Gastroesophageal sphincter (tissue), 4 donors: ENCODE results near the gene NUDT16L1. TPM values are rescaled to one million over a fixed set of nuclear protein-coding genes. Genes with fewer than 3 reads are reported as not detected.

Experiments used
- ATAC-seq: fragments of 150-250 bp; one replicate; pipeline ENCODE4 v1.9.1; 2016; ENCODE audit warnings: mild to moderate bottlenecking, moderate library complexity
- H3K27ac ChIP-seq, 4 donors: fragments of 200-600 bp; sonication (generic) in 3 of 4; 1 replicate in 3 of 4; 2 replicates in 1 of 4; pipeline ENCODE4 v1.5.1; 2016 to 2019
- H3K27me3 ChIP-seq: fragments of 200-600 bp; sonication (generic); one replicate; pipeline ENCODE4 v1.5.1; 2019
- H3K36me3 ChIP-seq, 2 donors: fragments of 200-600 bp; sonication (generic); one replicate each; pipeline ENCODE4 v1.5.1; 2019; ENCODE audit warnings: control low read depth in 1 of 2
- H3K4me1 ChIP-seq, 3 donors: fragments of 200-600 bp; sonication (generic); 1 replicate in 2 of 3; 2 replicates in 1 of 3; pipeline ENCODE4 v1.5.1; 2016 to 2019; ENCODE audit warnings: control low read depth in 2 of 3
- H3K4me3 ChIP-seq, 2 donors: fragments of 200-600 bp; sonication (generic); one replicate each; pipeline ENCODE4 v1.5.1; 2019; ENCODE audit warnings: mild to moderate bottlenecking in 1 of 2, moderate library complexity in 1 of 2
- H3K9me3 ChIP-seq, 3 donors: fragments of 200-600 bp; sonication (generic); one replicate each; pipeline ENCODE4 v1.5.1; 2017 to 2019; ENCODE audit warnings: control low read depth in 2 of 3
- EP300 ChIP-seq: sonication (generic); formaldehyde crosslinking; IDR thresholded peaks from one replicate; pipeline ENCODE4 v1.6.1; 2017; ENCODE audit warnings: antibody characterized with exemption, mild to moderate bottlenecking
- POLR2A ChIP-seq, 2 donors: fragments of 450-650 bp; IDR thresholded peaks; one replicate each; pipeline ENCODE4 v1.6.1; 2017; ENCODE audit warnings: antibody characterized with exemption in 2 of 2, mild to moderate bottlenecking in 2 of 2, moderate library complexity in 1 of 2
- POLR2AphosphoS5 ChIP-seq: sonication (generic); formaldehyde crosslinking; IDR thresholded peaks from one replicate; pipeline ENCODE4 v1.6.1; 2017; ENCODE audit warnings: antibody characterized with exemption
- WGBS, 2 donors: methylation state at CpG; one replicate each; pipeline ENCODE4 v1.1.5; 2018; ENCODE audit warnings: low coverage in 1 of 2; 5-methylcytosine and 5-hydroxymethylcytosine counted together
- total RNA-seq, 4 donors: library from RNA; depleted of rRNA; stranded (reverse); fragments of >200 nt; gene quantifications; one replicate each; pipeline ENCODE4 v1.1.0, GENCODE V29; 2016
- TF ChIP-seq, protein P1 (sequence below), 4 experiments: fragments of 200-600 bp in 2 of 4; fragments of 450-650 bp in 2 of 4; sonication (generic) in 1 of 4; IDR thresholded peaks; one replicate each; pipeline ENCODE4 v1.5.1; 2017 to 2019; ENCODE audit warnings: antibody characterized with exemption in 4 of 4, mild to moderate bottlenecking in 2 of 4, moderate library complexity in 2 of 4

The NUDT16L1 gene
- total RNA-seq, 4 donors from 2014 or later = 14.8 to 26.3 (median 21.4) TPM

DNA sequence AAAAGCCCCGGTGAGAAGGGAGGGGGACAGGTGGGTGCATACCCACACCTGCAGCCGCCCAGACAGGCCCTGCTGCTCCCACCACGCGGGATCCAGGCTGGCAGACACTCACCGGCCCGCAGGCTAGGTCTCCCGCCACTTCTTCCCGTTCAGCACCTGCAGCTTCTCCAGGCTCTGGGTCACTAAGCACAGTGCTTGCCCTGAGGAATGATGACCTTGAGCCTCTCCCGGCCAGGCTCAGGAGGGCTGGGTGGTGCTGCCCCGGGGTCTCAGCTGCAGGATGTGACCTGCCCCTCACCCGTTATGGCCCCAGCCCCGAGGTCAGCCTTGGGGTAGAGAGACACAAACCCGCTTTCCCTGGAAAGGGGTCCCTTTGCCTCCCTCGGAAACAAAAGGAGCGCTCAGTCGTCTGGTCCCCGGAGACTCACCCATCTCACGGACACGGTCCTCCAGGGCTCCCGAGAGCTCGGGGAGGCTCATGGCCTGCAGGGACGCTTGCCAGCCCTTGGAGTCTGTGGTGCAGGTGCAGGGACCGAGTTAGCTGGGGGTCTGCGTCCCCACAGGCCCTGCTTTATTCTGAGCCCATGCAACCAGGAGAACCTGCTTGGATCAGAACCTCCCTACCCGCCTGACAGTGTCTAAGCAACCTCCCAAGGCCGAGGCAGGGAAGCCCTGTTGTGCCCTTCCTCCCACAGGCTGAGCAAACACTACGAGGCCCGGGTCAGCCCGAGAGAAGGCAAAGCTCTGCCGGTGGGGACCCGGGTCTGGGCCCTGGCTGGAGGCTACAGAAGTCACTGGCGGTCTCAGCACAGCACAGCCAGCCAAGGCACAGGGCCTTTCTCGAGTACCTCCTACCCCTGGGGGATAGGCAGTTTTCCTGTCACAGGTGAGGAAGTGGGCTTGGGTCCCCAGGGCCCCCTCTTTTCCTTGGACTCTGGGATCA is 3.8 kb downstream of the NUDT16L1 start:
- H3K9me3 ChIP-seq = no peaks in the 10 kb centered on the region
- no peaks in the 10 kb centered on the region for H3K27me3 ChIP-seq
- 80% methylated on average over 1 of the region's 33 CpGs; no CpG with 5 or more reads in 1 of the 2 donors for WGBS, 2 donors
- H3K27ac ChIP-seq = peak overlapping the region in 3 of 4 donors; percentile 46 to 96 (median 83)
- TF ChIP-seq EP300 (no peak), POLR2AphosphoS5 (no peak), POLR2A (IDR thresholded peaks at IDR 0.05) (no peak)
- TF ChIP-seq, protein P1, sequence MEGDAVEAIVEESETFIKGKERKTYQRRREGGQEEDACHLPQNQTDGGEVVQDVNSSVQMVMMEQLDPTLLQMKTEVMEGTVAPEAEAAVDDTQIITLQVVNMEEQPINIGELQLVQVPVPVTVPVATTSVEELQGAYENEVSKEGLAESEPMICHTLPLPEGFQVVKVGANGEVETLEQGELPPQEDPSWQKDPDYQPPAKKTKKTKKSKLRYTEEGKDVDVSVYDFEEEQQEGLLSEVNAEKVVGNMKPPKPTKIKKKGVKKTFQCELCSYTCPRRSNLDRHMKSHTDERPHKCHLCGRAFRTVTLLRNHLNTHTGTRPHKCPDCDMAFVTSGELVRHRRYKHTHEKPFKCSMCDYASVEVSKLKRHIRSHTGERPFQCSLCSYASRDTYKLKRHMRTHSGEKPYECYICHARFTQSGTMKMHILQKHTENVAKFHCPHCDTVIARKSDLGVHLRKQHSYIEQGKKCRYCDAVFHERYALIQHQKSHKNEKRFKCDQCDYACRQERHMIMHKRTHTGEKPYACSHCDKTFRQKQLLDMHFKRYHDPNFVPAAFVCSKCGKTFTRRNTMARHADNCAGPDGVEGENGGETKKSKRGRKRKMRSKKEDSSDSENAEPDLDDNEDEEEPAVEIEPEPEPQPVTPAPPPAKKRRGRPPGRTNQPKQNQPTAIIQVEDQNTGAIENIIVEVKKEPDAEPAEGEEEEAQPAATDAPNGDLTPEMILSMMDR (IDR thresholded peaks at IDR 0.05) = no peak
- H3K4me3 ChIP-seq = no peak overlapping the region
- H3K4me1 ChIP-seq = peaks cover 0 to 45% (median 19%) of the 10 kb centered on the region in 3 donors
- H3K36me3 ChIP-seq = peaks cover 0 to 73% of the 10 kb centered on the region in 2 donors
- no peak for ATAC-seq

DNA sequence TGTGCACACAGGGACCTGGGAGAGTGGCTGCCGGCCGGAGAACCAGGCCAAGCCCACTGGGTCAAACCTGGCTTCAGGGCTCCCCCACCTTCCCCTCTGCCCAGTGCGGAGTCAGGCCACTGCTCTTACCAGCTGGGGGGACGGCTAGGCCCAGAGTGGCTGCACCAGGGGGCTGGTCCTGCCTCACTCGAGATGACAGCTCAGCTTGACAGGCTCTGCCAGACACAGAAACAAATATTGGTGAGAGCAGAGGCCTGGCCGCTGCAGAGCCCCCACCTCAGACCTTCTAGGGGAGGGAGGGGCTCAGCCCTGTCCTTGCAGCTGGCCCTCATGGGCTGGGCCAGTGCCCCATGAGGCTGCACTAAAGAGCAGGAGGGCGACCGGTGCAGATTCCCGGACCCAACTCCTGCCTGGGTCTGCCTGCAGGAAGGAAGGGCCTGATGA is 4.5 kb downstream of the NUDT16L1 start:
- peaks cover 0 to 80% of the 10 kb centered on the region in 2 donors for H3K36me3 ChIP-seq

DNA sequence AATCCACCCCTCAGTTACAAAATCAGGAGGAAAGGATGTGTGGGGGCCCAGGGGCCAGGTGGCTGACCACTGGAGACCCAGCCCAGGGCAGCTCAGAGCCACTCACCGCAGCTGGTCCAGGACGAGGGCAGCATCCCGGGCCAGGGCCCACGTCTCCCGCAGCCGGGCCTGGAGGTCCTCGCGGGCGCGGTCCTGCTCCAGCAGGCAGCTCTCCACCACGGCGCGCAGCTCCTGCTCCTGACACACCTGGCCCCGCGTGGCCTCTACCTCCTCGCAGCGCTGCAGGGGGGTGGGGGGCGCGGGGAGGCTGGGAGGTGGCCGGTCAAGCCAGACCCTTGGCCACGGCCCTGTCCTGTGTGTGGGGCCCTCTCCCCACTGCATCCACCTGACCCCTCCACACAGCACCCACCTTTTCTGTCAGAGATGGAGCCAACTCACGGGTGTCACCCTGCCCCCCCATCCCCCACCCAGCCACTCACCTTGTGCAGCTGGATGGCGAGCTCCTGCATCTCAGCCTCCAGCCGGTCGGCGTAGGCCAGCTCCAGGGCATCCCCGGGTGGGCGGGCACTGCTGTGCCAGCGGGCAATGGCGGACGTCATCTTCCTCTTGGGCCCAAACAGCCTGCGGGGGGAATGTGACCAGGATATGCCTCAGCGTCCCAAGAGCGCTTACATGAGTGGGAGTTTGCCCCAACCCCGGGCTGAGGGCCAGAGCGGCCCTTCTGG is 5.1 kb downstream of the NUDT16L1 start:
- WGBS, 2 donors = 92% methylated on average over 2 of the region's 36 CpGs; no CpG with 5 or more reads in 1 of the 2 donors
- no peak overlapping the region for H3K27ac ChIP-seq
- no peak for TF ChIP-seq POLR2A (IDR thresholded peaks at IDR 0.05)
- TF ChIP-seq, protein P1 (IDR thresholded peaks at IDR 0.05) = no peak
- TF ChIP-seq POLR2AphosphoS5 = no peak
- no peak for TF ChIP-seq EP300
- peaks cover 0 to 86% of the 10 kb centered on the region in 2 donors for H3K36me3 ChIP-seq
- H3K9me3 ChIP-seq = no peaks in the 10 kb centered on the region
- H3K27me3 ChIP-seq = no peaks in the 10 kb centered on the region
- H3K4me3 ChIP-seq = no peak overlapping the region
- no peak for ATAC-seq
- peaks cover 0 to 34% (median 19%) of the 10 kb centered on the region in 3 donors for H3K4me1 ChIP-seq

More for the DNA sequence above, 4.5 kb downstream of the NUDT16L1 start:
- Histone ChIP-seq H3K9me3 (no peaks in the 10 kb centered on the region), H3K4me1 (peaks cover 0 to 38% (median 19%) of the 10 kb centered on the region in 3 donors), H3K4me3 (no peak overlapping the region), H3K27me3 (no peaks in the 10 kb centered on the region), H3K27ac (no peak overlapping the region)
- ATAC-seq = no peak
- WGBS, 2 donors = no CpG with 5 or more reads among the region's 9 CpGs
- TF ChIP-seq POLR2A (IDR thresholded peaks at IDR 0.05) (no peak), EP300 (no peak), POLR2AphosphoS5 (no peak)
- TF ChIP-seq, protein P1 (IDR thresholded peaks at IDR 0.05) = no peak

DNA sequence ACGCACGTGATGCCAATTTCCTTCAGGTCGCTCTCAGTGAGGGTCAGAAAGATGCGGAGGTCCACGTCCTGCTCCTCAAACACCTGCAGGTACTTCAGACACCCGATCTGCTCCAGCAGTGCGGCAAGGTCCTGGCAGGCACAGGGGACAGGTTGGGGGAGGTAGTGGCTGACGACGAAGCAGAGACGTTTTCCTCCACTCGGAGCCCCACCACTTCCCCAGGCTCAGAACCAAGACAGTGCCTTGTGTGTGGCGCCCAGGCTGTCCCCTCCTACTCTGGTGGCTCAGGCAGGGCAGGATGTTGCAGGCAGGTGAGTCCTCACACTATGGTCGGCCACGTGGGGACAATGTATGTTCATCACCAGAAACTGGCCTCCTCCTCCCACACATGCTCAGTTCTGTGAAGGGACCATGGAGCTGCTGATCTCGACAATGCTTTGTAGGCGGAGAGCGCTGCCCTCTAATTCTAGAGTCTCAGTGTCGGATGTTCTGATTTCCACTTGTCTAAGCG is 5.7 kb downstream of the NUDT16L1 start:
- Histone ChIP-seq H3K36me3 (peaks cover 0 to 93% of the 10 kb centered on the region in 2 donors), H3K9me3 (no peaks in the 10 kb centered on the region), H3K4me3 (no peak overlapping the region), H3K4me1 (peaks cover 0 to 33% (median 18%) of the 10 kb centered on the region in 3 donors), H3K27me3 (no peaks in the 10 kb centered on the region), H3K27ac (no peak overlapping the region)
- ATAC-seq = no peak
- WGBS, 2 donors = 91 to 96% methylated on average over 8 to 9 of the region's 19 CpGs
- no peak for TF ChIP-seq EP300
- TF ChIP-seq, protein P1 (IDR thresholded peaks at IDR 0.05) = no peak
- no peak for TF ChIP-seq POLR2A (IDR thresholded peaks at IDR 0.05)
- no peak for TF ChIP-seq POLR2AphosphoS5
